ENCODE results near the gene INPP5B.
"Not testable (repeated sequence)": the region's sequence is repeated elsewhere in the genome, so short reads cannot be mapped to it uniquely, and the experiment has no call there.

INPP5B gene

DNA sequence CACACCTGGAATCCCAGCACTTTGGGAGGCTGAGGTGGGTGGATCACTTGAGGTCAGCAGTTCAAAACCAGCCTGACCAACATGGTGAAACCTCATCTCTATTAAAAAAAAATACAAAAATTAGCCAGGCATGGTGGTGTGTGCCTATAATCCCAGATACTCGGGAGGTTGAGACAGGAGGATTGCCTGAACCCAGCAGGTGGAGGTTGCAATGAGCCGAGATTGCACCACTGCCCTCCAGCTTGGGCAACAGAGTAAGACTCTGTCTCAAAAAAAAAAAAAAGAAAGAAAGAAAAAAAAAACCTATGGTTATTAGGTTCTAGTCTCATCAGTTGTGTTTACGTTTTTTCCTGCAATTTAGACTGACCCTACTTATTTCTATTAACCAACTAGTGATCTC lies 40.3 kb downstream of the INPP5B start:
- peaks cover 21% of the 10 kb centered on the region for H3K9me3 ChIP-seq (ENCODE audit: insufficient read depth, low read depth, low read length)
- not testable (repeated sequence) for H3K4me1 ChIP-seq (ENCODE audit: insufficient read depth, low read length); H3K4me3 ChIP-seq (ENCODE audit: low read length); H3K27ac ChIP-seq (ENCODE audit: low read length); H3K36me3 ChIP-seq (ENCODE audit: insufficient read depth, low read depth, low read length); H3K27me3 ChIP-seq (ENCODE audit: insufficient read depth, low read length); H3K9ac ChIP-seq (ENCODE audit: low read depth, low read length)

DNA sequence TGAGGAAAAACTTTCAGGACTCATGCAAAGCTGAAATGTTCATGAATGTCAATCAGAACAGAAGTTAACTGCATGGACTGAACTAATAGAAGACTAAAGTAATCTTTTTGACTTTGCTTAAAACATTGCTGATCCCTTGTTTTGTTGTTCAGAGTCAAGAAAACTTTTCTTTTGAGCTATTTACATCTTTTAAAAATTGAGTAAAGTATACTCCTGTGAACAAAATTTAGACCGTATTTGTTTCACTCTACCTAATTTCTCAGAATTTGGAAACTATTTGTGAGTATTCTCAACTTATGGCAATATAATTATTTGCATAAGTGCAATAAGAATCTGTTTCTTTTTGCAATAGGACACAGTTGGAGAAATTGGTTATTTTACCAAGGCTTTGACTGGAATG lies 41.1 kb downstream of the INPP5B start:
- Histone ChIP-seq H3K9ac (ENCODE audit: low read depth, low read length) (no peak overlapping the region), H3K9me3 (ENCODE audit: insufficient read depth, low read depth, low read length) (peaks cover 21% of the 10 kb centered on the region), H3K27ac (ENCODE audit: low read length) (no peak overlapping the region), H3K36me3 (ENCODE audit: insufficient read depth, low read depth, low read length) (no peaks in the 10 kb centered on the region), H3K27me3 (ENCODE audit: insufficient read depth, low read length) (no peaks in the 10 kb centered on the region), H3K4me3 (ENCODE audit: low read length) (no peak overlapping the region), H3K4me1 (ENCODE audit: insufficient read depth, low read length) (no peaks in the 10 kb centered on the region)

DNA sequence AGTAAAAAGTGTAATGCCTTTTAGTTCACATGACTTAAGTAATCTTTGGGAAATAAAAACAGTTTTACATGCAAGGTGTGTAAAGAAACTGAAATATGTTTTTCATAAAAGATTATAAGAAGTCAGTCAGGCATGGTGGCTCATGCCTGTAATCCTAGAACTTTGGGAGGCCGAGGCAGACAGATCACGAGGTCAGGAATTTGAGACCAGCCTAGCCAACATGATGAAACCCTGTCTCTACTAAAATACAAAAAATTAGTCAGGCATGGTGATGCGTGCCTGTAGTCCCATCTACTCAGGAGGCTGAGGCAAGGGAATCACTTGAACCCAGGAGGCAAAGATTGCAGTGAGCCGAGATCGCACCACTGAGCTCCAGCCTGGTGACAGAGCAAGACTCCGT lies 42.9 kb downstream of the INPP5B start:
- H3K27me3 ChIP-seq (ENCODE audit: insufficient read depth, low read length); H3K4me3 ChIP-seq (ENCODE audit: low read length); H3K27ac ChIP-seq (ENCODE audit: low read length); H3K36me3 ChIP-seq (ENCODE audit: insufficient read depth, low read depth, low read length); H3K9ac ChIP-seq (ENCODE audit: low read depth, low read length); H3K4me1 ChIP-seq (ENCODE audit: insufficient read depth, low read length): not testable (repeated sequence)
- peaks cover 21% of the 10 kb centered on the region for H3K9me3 ChIP-seq (ENCODE audit: insufficient read depth, low read depth, low read length)

DNA sequence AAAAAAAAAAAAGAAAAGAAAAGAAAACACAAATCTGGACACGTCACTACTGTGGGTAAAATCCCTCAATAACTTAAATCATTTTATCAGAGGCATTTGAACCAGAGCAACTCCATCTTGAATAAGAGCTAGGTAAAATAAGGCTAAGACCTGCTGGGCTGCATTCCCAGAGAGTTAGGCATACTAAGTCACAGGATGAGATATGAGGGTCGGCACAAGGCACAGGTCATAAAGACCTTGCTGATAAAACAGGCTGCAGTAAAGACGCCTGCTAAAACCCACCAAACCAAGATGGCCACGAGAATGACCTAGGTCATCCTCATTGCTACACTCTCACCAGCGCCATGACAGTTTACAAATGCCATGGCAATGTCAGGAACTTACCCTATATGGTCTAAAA lies 43.9 kb downstream of the INPP5B start:
- no peak overlapping the region for H3K9ac ChIP-seq (ENCODE audit: low read depth, low read length)
- H3K36me3 ChIP-seq (ENCODE audit: insufficient read depth, low read depth, low read length), result no peaks in the 10 kb centered on the region
- H3K4me3 ChIP-seq (ENCODE audit: low read length), result no peak overlapping the region
- peaks cover 21% of the 10 kb centered on the region for H3K9me3 ChIP-seq (ENCODE audit: insufficient read depth, low read depth, low read length)
- H3K27ac ChIP-seq (ENCODE audit: low read length), result no peak overlapping the region
- no peaks in the 10 kb centered on the region for H3K27me3 ChIP-seq (ENCODE audit: insufficient read depth, low read length)
- no peaks in the 10 kb centered on the region for H3K4me1 ChIP-seq (ENCODE audit: insufficient read depth, low read length)

DNA sequence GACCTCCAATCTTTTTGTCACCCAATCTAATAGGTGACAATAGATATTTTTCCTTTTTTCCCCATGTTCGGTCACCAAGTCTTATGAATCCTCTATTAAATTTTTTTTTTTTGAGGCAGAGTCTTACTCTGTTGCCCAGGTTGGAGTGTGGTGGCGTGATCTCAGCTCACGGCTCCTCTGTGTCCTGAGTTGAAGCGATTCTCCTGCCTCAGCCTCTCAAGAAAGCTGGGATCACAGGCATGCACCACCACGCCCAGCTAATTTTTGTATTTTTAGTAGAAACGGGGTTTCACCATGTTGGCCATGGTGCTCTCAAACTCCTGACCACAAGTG lies 45.0 kb downstream of the INPP5B start:
- no peaks in the 10 kb centered on the region for H3K36me3 ChIP-seq (ENCODE audit: insufficient read depth, low read depth, low read length)
- H3K9me3 ChIP-seq (ENCODE audit: insufficient read depth, low read depth, low read length), result peaks cover 16% of the 10 kb centered on the region
- H3K27me3 ChIP-seq (ENCODE audit: insufficient read depth, low read length), result no peaks in the 10 kb centered on the region
- H3K9ac ChIP-seq (ENCODE audit: low read depth, low read length), result no peak overlapping the region
- no peak overlapping the region for H3K4me3 ChIP-seq (ENCODE audit: low read length)
- H3K27ac ChIP-seq (ENCODE audit: low read length), result no peak overlapping the region
- H3K4me1 ChIP-seq (ENCODE audit: insufficient read depth, low read length), result no peaks in the 10 kb centered on the region

DNA sequence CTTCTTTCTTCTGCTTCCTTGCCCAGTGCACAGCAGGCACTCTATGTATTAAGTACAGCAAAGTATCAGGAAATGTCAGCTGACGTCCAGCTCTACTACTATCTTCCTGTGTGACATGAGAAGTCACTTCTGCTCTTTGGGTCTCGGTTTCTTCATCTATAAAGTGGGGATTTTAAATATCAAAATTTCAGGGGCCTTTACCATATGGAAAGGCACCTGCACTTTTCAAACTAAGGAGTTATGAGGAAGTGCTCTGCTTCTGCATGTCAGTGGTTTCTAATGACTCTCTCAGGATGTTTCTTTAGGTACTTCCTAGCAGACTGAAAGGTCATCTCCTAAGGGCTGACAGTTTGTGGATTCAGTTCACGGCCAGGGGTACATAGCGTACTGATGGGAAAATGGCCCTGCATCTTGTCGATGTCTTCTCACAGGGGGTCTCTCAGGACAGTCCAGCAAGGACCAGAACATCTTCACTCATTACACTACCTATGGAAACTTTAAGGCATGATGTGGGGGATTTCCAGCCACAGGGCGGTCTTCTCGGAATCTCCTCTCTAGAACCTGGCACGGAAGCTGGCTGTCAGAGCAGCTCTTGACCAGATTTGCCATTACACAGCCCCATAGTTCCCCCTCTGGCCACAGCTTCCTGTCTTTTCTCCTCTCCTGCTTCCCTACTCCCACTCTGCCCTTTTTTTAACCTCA lies 45.5 kb downstream of the INPP5B start:
- no peak overlapping the region for H3K9ac ChIP-seq (ENCODE audit: low read depth, low read length)
- H3K36me3 ChIP-seq (ENCODE audit: insufficient read depth, low read depth, low read length), result no peaks in the 10 kb centered on the region
- no peaks in the 10 kb centered on the region for H3K27me3 ChIP-seq (ENCODE audit: insufficient read depth, low read length)
- no peaks in the 10 kb centered on the region for H3K4me1 ChIP-seq (ENCODE audit: insufficient read depth, low read length)
- no peak overlapping the region for H3K4me3 ChIP-seq (ENCODE audit: low read length)
- peaks cover 11% of the 10 kb centered on the region for H3K9me3 ChIP-seq (ENCODE audit: insufficient read depth, low read depth, low read length)
- no peak overlapping the region for H3K27ac ChIP-seq (ENCODE audit: low read length)

DNA sequence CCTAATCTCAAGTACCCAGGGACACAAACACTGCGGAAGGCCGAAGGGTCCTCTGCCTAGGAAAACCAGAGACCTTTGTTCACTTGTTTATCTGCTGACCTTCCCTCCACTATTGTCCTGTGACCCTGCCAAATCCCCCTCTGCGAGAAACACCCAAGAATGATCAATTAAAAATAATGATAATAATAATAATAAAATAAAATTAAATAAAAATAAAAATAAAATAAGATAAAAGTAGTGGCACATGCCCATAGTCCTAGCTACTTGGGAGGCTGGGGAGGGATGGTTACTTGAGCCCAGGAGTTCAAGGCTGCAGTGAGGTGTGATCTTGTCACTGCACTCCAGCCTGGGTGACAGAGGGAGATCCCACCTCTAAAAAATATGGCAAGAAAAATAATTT lies 49.3 kb downstream of the INPP5B start:
- not testable (repeated sequence) for H3K27ac ChIP-seq (ENCODE audit: low read length); H3K4me1 ChIP-seq (ENCODE audit: insufficient read depth, low read length); H3K27me3 ChIP-seq (ENCODE audit: insufficient read depth, low read length); H3K4me3 ChIP-seq (ENCODE audit: low read length); H3K9ac ChIP-seq (ENCODE audit: low read depth, low read length); H3K9me3 ChIP-seq (ENCODE audit: insufficient read depth, low read depth, low read length); H3K36me3 ChIP-seq (ENCODE audit: insufficient read depth, low read depth, low read length)

DNA sequence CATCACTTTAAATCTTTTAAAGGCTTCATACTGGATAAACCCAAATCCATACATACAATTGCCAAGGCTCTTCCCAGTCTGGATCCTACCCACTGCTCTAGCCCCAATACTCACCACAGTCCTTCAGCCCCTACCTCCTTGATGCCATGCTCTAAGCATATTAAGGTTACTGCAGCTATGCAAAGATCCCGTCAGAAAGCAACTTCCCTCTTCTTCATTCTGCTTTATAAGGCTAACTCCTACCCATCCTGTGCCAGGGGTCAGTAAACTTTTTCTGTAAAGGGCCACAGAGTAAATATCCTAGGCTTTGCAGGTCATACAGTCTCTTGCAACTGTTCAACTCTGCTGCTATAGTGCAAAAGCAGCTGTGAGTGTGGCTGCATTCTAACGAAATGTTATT lies 53.2 kb downstream of the INPP5B start:
- Histone ChIP-seq H3K4me1 (ENCODE audit: insufficient read depth, low read length) (no peaks in the 10 kb centered on the region), H3K9me3 (ENCODE audit: insufficient read depth, low read depth, low read length) (no peaks in the 10 kb centered on the region), H3K27ac (ENCODE audit: low read length) (no peak overlapping the region), H3K27me3 (ENCODE audit: insufficient read depth, low read length) (no peaks in the 10 kb centered on the region), H3K36me3 (ENCODE audit: insufficient read depth, low read depth, low read length) (peaks cover 14% of the 10 kb centered on the region), H3K4me3 (ENCODE audit: low read length) (no peak overlapping the region), H3K9ac (ENCODE audit: low read depth, low read length) (no peak overlapping the region)

DNA sequence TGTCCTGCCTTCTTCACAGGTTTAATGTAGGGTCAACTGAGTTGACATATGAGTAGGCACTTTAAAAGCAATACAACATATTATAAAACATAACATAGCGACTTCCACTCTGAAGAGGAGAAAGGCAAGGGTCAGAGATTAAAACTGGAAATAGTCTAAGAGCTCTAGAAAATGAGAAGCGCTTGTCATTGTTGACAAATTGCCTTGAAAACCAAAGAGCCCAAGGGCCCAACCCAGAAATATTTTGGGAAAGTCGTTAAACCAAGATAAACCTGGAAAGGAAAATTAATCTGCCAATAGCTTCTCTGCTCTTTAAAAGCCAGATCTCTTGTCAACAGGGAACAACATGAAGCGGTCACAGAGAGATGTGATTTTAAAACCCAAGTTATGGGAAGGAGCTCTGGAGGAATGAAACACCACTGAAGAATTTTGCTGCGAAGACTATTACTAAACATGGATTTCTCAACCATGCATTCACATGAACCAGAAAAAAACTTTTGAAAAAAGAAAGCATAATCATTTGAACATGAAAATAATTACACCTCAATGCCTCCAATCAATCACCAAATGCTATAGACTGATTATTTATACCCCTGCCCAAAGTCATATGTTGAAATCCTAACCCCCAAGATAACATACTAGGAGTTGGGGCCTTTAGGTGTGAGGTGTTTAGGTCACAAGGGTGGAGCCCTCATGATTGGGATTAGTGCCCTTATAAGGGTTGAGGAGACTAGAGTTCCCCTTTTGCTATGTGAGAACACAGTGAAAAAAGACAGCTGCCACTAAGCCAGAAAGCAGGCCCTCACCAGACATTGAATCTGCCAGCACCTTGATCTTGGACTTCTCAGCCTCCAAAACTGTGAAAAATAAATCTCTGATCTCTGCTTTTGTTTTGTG lies 54.5 kb downstream of the INPP5B start:
- no peak overlapping the region for H3K4me3 ChIP-seq (ENCODE audit: low read length)
- H3K27me3 ChIP-seq (ENCODE audit: insufficient read depth, low read length), result no peaks in the 10 kb centered on the region
- peaks cover 27% of the 10 kb centered on the region for H3K36me3 ChIP-seq (ENCODE audit: insufficient read depth, low read depth, low read length)
- H3K4me1 ChIP-seq (ENCODE audit: insufficient read depth, low read length), result no peaks in the 10 kb centered on the region
- no peak overlapping the region for H3K9ac ChIP-seq (ENCODE audit: low read depth, low read length)
- H3K27ac ChIP-seq (ENCODE audit: low read length), result no peak overlapping the region
- H3K9me3 ChIP-seq (ENCODE audit: insufficient read depth, low read depth, low read length), result no peaks in the 10 kb centered on the region

DNA sequence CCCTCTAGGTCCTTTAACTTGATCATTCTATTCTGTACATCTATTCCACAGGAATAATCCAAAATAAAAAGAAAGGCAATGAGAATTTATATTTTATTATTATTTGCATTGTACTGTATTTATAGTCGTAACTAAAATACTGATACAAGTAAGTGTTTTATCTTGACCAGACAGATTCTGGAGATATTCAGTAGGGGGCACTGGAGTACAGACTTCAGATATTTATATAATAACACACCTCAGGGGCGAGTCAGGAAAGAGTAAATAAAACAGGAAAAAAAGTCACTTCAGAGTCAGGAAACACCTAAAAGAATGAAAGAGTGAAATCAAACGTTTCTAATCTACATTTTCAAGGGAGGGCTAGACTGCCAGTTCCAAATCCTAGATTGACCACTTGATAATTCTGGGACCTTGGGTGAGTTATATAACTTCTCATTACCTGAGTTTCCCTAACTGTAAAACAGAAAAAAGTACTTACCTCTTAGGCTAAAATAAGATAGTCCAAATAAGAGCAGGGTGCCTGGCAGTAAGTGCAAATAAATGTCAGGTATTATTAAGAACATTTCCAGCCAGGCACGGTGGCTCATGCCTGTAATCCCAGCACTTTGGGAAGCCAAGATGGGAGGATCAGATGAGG lies 56.4 kb downstream of the INPP5B start:
- Histone ChIP-seq H3K27ac (ENCODE audit: low read length) (no peak overlapping the region), H3K9me3 (ENCODE audit: insufficient read depth, low read depth, low read length) (no peaks in the 10 kb centered on the region), H3K4me3 (ENCODE audit: low read length) (no peak overlapping the region), H3K27me3 (ENCODE audit: insufficient read depth, low read length) (no peaks in the 10 kb centered on the region), H3K9ac (ENCODE audit: low read depth, low read length) (no peak overlapping the region), H3K4me1 (ENCODE audit: insufficient read depth, low read length) (no peaks in the 10 kb centered on the region), H3K36me3 (ENCODE audit: insufficient read depth, low read depth, low read length) (peaks cover 44% of the 10 kb centered on the region)

DNA sequence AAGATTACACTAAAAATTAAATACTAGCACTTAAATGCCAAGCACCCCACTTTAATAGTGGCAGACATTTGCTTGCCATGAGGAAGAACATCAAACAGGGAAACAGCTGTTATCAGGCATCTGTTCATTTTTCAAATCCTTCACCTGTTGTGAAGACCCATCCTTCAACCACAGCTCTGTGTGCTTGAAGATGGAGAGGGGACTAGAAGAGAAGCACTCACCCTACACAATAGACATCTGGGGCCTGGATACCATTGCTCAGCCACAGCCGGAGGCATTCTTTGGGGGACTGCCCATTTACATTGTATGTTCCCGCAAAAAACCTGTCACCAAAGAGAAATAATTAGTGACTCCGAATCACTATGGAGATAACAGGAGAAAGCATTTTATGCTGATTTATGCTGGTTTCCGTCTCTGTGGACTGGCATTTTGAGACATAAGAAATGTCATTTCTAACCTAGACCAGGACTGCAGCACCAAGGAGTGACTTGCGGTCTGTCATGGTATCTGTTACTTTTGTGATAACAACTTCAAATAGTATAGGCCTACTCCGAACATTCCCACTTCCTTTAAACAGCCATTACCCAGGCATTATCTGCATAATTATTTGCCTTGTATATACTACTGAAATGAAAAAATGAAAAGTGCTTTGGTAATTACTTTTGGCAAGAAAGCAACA lies 58.7 kb downstream of the INPP5B start:
- H3K36me3 ChIP-seq (ENCODE audit: insufficient read depth, low read depth, low read length), result peaks cover 56% of the 10 kb centered on the region
- no peaks in the 10 kb centered on the region for H3K9me3 ChIP-seq (ENCODE audit: insufficient read depth, low read depth, low read length)
- no peaks in the 10 kb centered on the region for H3K27me3 ChIP-seq (ENCODE audit: insufficient read depth, low read length)
- no peak overlapping the region for H3K27ac ChIP-seq (ENCODE audit: low read length)
- H3K9ac ChIP-seq (ENCODE audit: low read depth, low read length), result no peak overlapping the region
- no peak overlapping the region for H3K4me3 ChIP-seq (ENCODE audit: low read length)
- H3K4me1 ChIP-seq (ENCODE audit: insufficient read depth, low read length), result no peaks in the 10 kb centered on the region

All from iPS-20b (cell line).